GM12878 (cell line): ENCODE results near the gene EPS8L1. TPM values are rescaled to one million over a fixed set of nuclear protein-coding genes. Genes with fewer than 3 reads are reported as not detected.

ENCODE experiments used
- ATAC-seq: fragments of 200-7000 bp; cut with Tn5 transposase; 3 replicates; pipeline ENCODE4 v1.9.1; 2020; ENCODE audit warnings: mild to moderate bottlenecking, moderate library complexity
- BruUV-seq: library from RNA; stranded (reverse); fragments of 400-500 nt; replicated peaks from 2 replicates; lab custom pipeline; 2021; lab: Mats Ljungman, UMichigan
- CTCF ChIA-PET: fragments of 300-600 bp; sonication (Branson Sonifier 250); formaldehyde crosslinking; extraction: SDS; loops from one replicate; lab custom pipeline; 2021; ENCODE audit warnings: inconsistent platforms; lab: Yijun Ruan, JAX
- POLR2A ChIA-PET: fragments of 350-600 bp; formaldehyde crosslinking; extraction: SDS; loops from one replicate; lab custom pipeline; 2021; ENCODE audit warnings: inconsistent platforms; lab: Charles Lee
- RAD21 ChIA-PET: fragments of 300-600 bp; sonication (Branson Sonifier 250); formaldehyde crosslinking; loops from one replicate; lab custom pipeline; 2023; ENCODE audit warnings: antibody characterized with exemption; ENCODE audit not compliant: unreplicated experiment; lab: Charles Lee
- SMC1A ChIA-PET: fragments of 300-600 bp; sonication (Branson Sonifier 250); formaldehyde crosslinking; loops from one replicate; lab custom pipeline; 2023; ENCODE audit not compliant: unreplicated experiment, uncharacterized antibody; lab: Charles Lee
- DNase-seq: peaks from one replicate; pipeline ENCODE4 v3.0.0-alpha.2; 2011; ENCODE audit warnings: low read depth, low spot score
- FAIRE-seq: peaks from 3 replicates; lab custom pipeline; 2011; peaks lifted over from hg19 to GRCh38; lab: Jason Lieb, UNC
- H2AFZ ChIP-seq: 2 replicates; pipeline ENCODE4 v1.6.0; 2011; ENCODE audit warnings: low read depth, low read length, control low read depth; ENCODE audit not compliant: control insufficient read depth
- H3K27ac ChIP-seq: 2 replicates; pipeline ENCODE4 v1.5.1; 2011; ENCODE audit warnings: control low read depth; ENCODE audit not compliant: control insufficient read depth, insufficient read depth
- H3K27me3 ChIP-seq, 2 experiments: replicated peaks in 1 of 2; 2 replicates each; pipeline versions ENCODE4 v1.6.0 to v1.6.1; 2011; ENCODE audit warnings: low read length in 1 of 2; ENCODE audit not compliant: control insufficient read depth in 2 of 2, insufficient read depth in 2 of 2
- H3K36me3 ChIP-seq, 2 experiments: 2 replicates each; pipeline ENCODE4 v1.5.1; 2011; ENCODE audit warnings: low read length in 1 of 2; ENCODE audit not compliant: control insufficient read depth in 2 of 2, insufficient read depth in 2 of 2
- H3K4me1 ChIP-seq: 2 replicates; pipeline ENCODE4 v1.6.1; 2011; ENCODE audit warnings: mild to moderate bottlenecking, low read length, moderate library complexity, mixed read lengths; ENCODE audit not compliant: control insufficient read depth, insufficient read depth
- H3K4me2 ChIP-seq: 2 replicates; pipeline ENCODE4 v1.6.0; 2011; ENCODE audit warnings: control low read depth; ENCODE audit not compliant: control insufficient read depth, insufficient read depth
- H3K4me3 ChIP-seq: fragments of 200-600 bp; sonication (generic); 2 replicates; pipeline ENCODE4 v1.5.1; 2016
- H3K79me2 ChIP-seq: 2 replicates; pipeline ENCODE4 v1.6.0; 2011; ENCODE audit warnings: low read length; ENCODE audit not compliant: control insufficient read depth, insufficient read depth
- H3K9ac ChIP-seq: 2 replicates; pipeline ENCODE4 v1.8.0; 2011; ENCODE audit warnings: low read length, control low read depth, mixed read lengths; ENCODE audit not compliant: control insufficient read depth, insufficient read depth
- H3K9me3 ChIP-seq: replicated peaks from 3 replicates; pipeline ENCODE4 v1.5.1; 2011; ENCODE audit warnings: mild to moderate bottlenecking, low read length; ENCODE audit not compliant: control insufficient read depth, insufficient read depth
- H4K20me1 ChIP-seq: 2 replicates; pipeline ENCODE4 v1.6.0; 2011; ENCODE audit not compliant: control insufficient read depth, insufficient read depth
- ATF2 ChIP-seq: IDR thresholded peaks from 2 replicates; pipeline ENCODE4 v1.6.1; 2012; ENCODE audit warnings: low read length, inconsistent platforms
- BHLHE40 ChIP-seq, 2 experiments: fragments of 450-650 bp in 1 of 2; IDR thresholded peaks; 2 replicates each; pipeline ENCODE4 v1.6.1; 2011 to 2017; ENCODE audit warnings: low read depth in 2 of 2, borderline replicate concordance in 1 of 2, improper control_type of control experiment in 1 of 2, low read length in 1 of 2, mild to moderate bottlenecking in 1 of 2
- CHD4 ChIP-seq: fragments of 200-600 bp; sonication (generic); IDR thresholded peaks from 2 replicates; pipeline ENCODE4 v1.6.1; 2016; ENCODE audit warnings: mild to moderate bottlenecking
- HDAC2 ChIP-seq: fragments of 200-600 bp; sonication (generic); IDR thresholded peaks from 2 replicates; pipeline ENCODE4 v1.6.1; 2017
- PML ChIP-seq: IDR thresholded peaks from 2 replicates; pipeline ENCODE4 v1.6.1; 2012; ENCODE audit warnings: low read length, inconsistent platforms
- RB1 ChIP-seq: fragments of 450-650 bp; formaldehyde crosslinking; IDR thresholded peaks from 2 replicates; pipeline ENCODE4 v1.6.1; 2017; ENCODE audit warnings: mild to moderate bottlenecking, borderline replicate concordance
- WGBS: methylation state at CpG from one replicate; pipeline ENCODE4 v1.1.6; 2016; ENCODE audit warnings: low lambda C conversion rate; ENCODE audit not compliant: insufficient replicate concordance, insufficient coverage; ENCODE audit errors: missing lambda C conversion rate; 5-methylcytosine and 5-hydroxymethylcytosine counted together
- in situ Hi-C: fragments of 300-500 bp; cut with MboI; formaldehyde crosslinking; loops from 9 replicates; pipeline ENCODE4 v1.14.3; 2018; ENCODE audit warnings: mixed read lengths
- intact Hi-C: fragments of 100-400 bp; cut with micrococcal nuclease; formaldehyde crosslinking; loops from one replicate; pipeline ENCODE4 v1.14.2; 2022; ENCODE audit not compliant: unreplicated experiment
- polyA plus RNA-seq, 11 experiments: library from polyadenylated mRNA; depleted of rRNA in 4 of 11; unstranded in 6 of 11; stranded (reverse) in 5 of 11; fragments of >200 nt; fragmentation: Nextera tagmentation in 4 of 11; fragmentation: Illumina TruSeq in 1 of 11; extraction: Ambion mirVana in 4 of 11; extraction: Trizol in 1 of 11; gene quantifications; 1 replicate in 1 of 11; 2 replicates in 10 of 11; pipeline versions ENCODE4 v1.2.1 to v1.2.3, GENCODE V29; 2011 to 2016; ENCODE audit warnings: inconsistent platforms in 2 of 11, missing spikeins in 2 of 11, low read depth in 1 of 11
- total RNA-seq, 4 experiments: library from RNA; depleted of rRNA in 3 of 4; stranded (reverse); fragments of >200 nt in 3 of 4; fragmentation: Illumina TruSeq in 1 of 4; extraction: Trizol in 1 of 4; gene quantifications; 2 replicates each; pipeline versions ENCODE4 v1.2.1 to v1.2.3, GENCODE V29; 2013 to 2021
- TF ChIP-seq, protein P1 (sequence below): fragments of 450-650 bp; formaldehyde crosslinking; IDR thresholded peaks from 2 replicates; pipeline ENCODE4 v1.4.0; 2020; ENCODE audit warnings: mild to moderate bottlenecking, moderate library complexity
- TF ChIP-seq, protein P2 (sequence below): fragments of 450-650 bp; formaldehyde crosslinking; IDR thresholded peaks from 2 replicates; pipeline ENCODE4 v1.5.0; 2022; ENCODE audit warnings: mild to moderate bottlenecking, missing genetic modification characterization

The EPS8L1 gene
- total and polyA plus RNA-seq, 10 of the 15 experiments (the other 5 are each of a cell fraction or from before 2014, with no cell fraction given): 0.68 to 2.2 (median 0.96) TPM; not detected in 2

DNA sequence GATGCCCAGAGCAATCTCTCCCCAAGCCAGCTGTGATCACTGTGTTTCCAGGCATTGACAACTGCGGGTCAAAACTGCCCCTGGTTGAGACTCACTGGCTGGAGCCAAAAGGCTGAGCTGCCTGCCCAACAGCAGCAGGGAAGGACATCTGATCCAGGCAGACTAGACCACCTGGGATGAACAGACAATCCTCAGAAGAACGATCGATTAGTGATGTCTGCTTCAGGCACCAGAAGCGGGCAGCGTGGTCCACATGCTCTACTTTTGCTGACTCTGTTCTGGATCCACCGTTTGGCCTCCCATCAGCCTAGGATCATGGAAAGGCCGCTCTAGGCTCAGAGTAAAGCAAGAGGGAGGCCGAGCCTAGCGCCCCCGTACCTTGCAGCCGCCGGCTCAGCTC lies 27.7 kb upstream of the EPS8L1 start (continued):
- TF ChIP-seq, protein P1, sequence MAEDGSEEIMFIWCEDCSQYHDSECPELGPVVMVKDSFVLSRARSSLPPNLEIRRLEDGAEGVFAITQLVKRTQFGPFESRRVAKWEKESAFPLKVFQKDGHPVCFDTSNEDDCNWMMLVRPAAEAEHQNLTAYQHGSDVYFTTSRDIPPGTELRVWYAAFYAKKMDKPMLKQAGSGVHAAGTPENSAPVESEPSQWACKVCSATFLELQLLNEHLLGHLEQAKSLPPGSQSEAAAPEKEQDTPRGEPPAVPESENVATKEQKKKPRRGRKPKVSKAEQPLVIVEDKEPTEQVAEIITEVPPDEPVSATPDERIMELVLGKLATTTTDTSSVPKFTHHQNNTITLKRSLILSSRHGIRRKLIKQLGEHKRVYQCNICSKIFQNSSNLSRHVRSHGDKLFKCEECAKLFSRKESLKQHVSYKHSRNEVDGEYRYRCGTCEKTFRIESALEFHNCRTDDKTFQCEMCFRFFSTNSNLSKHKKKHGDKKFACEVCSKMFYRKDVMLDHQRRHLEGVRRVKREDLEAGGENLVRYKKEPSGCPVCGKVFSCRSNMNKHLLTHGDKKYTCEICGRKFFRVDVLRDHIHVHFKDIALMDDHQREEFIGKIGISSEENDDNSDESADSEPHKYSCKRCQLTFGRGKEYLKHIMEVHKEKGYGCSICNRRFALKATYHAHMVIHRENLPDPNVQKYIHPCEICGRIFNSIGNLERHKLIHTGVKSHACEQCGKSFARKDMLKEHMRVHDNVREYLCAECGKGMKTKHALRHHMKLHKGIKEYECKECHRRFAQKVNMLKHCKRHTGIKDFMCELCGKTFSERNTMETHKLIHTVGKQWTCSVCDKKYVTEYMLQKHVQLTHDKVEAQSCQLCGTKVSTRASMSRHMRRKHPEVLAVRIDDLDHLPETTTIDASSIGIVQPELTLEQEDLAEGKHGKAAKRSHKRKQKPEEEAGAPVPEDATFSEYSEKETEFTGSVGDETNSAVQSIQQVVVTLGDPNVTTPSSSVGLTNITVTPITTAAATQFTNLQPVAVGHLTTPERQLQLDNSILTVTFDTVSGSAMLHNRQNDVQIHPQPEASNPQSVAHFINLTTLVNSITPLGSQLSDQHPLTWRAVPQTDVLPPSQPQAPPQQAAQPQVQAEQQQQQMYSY (CRISPR knock-in tag): no peak

GRCh38 chr19:55048446-55048845 lies 27.2 kb upstream of the EPS8L1 start:
- no peak overlapping the region for H3K4me2 ChIP-seq
- ChIA-PET POLR2A (interaction anchor here (0.7 kb wide), 1 partner anchor 9 kb away, joined by 3 read pairs; no protein-coding TSS in a partner anchor), SMC1A (no interaction called here), RAD21 (no interaction called here), CTCF (no interaction called here)
- 99% methylated on average over 13 of the region's 15 CpGs for WGBS
- no peaks in the 10 kb centered on the region for H3K4me1 ChIP-seq
- H3K9ac ChIP-seq: no peak overlapping the region
- in situ Hi-C loops (no loop called here), intact Hi-C loops (no loop called here)
- no peaks in the 10 kb centered on the region for H3K79me2 ChIP-seq
- no peaks in the 10 kb centered on the region for H3K9me3 ChIP-seq
- no peak for FAIRE-seq
- DNase-seq: no peak
- peaks cover 16 to 25% of the 10 kb centered on the region in 2 experiments for H3K36me3 ChIP-seq
- H3K27ac ChIP-seq: no peak overlapping the region
- no peaks in the 10 kb centered on the region for H3K27me3 ChIP-seq
- no peak overlapping the region for H2AFZ ChIP-seq
- TF ChIP-seq RB1: no peak
- TF ChIP-seq, protein P2, sequence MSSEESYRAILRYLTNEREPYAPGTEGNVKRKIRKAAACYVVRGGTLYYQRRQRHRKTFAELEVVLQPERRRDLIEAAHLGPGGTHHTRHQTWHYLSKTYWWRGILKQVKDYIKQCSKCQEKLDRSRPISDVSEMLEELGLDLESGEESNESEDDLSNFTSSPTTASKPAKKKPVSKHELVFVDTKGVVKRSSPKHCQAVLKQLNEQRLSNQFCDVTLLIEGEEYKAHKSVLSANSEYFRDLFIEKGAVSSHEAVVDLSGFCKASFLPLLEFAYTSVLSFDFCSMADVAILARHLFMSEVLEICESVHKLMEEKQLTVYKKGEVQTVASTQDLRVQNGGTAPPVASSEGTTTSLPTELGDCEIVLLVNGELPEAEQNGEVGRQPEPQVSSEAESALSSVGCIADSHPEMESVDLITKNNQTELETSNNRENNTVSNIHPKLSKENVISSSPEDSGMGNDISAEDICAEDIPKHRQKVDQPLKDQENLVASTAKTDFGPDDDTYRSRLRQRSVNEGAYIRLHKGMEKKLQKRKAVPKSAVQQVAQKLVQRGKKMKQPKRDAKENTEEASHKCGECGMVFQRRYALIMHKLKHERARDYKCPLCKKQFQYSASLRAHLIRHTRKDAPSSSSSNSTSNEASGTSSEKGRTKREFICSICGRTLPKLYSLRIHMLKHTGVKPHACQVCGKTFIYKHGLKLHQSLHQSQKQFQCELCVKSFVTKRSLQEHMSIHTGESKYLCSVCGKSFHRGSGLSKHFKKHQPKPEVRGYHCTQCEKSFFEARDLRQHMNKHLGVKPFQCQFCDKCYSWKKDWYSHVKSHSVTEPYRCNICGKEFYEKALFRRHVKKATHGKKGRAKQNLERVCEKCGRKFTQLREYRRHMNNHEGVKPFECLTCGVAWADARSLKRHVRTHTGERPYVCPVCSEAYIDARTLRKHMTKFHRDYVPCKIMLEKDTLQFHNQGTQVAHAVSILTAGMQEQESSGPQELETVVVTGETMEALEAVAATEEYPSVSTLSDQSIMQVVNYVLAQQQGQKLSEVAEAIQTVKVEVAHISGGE (CRISPR knock-in tag): no peak
- no peak for TF ChIP-seq HDAC2
- TF ChIP-seq BHLHE40 (IDR thresholded peaks at IDR 0.05; ENCODE audit: borderline replicate concordance in 1 of 2, low read depth in 2 of 2, low read length in 1 of 2): no peak
- TF ChIP-seq ATF2: no peak
- no peak for TF ChIP-seq CHD4
- TF ChIP-seq PML: no peak
- no peak for ATAC-seq
- no peak overlapping the region for H3K4me3 ChIP-seq
- H4K20me1 ChIP-seq: no peaks in the 10 kb centered on the region
- no TSS peak for BruUV-seq
